ENCODE measurements around the gene ALKBH6. TPM values are rescaled to one million over a fixed set of nuclear protein-coding genes. Genes with fewer than 3 reads are reported as not detected.

Gene ALKBH6
- total RNA-seq, 2 donors from 2014 or later: 16.2 to 16.5 TPM

DNA sequence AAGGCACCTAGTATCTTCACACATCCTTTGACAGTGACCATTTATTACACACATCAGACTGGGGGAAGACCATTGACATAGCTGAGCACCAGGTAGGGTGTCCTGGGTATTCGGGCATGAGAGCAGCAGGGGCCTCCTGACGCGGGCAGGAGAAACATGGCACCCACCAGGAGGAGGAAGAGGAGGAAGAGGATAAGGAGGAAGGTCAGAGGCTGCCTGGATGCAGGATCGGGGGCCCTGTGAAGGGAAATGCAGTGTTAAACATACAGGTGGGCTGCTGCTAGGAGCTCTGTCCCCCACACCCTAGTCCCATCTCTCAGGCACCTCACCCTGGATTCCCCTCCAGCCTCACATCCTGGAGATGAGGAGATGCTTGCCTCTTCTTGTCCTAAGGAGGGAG is 10.7 kb downstream of the ALKBH6 start:
- Histone ChIP-seq H3K4me3 (no peak overlapping the region), H3K4me1 (peaks cover 0 to 16% of the 10 kb centered on the region in 2 donors), H3K27ac (no peak overlapping the region), H3K27me3 (no peaks in the 10 kb centered on the region), H3K9me3 (no peaks in the 10 kb centered on the region), H3K36me3 (peaks cover 2% of the 10 kb centered on the region)
- TF ChIP-seq, protein P1, sequence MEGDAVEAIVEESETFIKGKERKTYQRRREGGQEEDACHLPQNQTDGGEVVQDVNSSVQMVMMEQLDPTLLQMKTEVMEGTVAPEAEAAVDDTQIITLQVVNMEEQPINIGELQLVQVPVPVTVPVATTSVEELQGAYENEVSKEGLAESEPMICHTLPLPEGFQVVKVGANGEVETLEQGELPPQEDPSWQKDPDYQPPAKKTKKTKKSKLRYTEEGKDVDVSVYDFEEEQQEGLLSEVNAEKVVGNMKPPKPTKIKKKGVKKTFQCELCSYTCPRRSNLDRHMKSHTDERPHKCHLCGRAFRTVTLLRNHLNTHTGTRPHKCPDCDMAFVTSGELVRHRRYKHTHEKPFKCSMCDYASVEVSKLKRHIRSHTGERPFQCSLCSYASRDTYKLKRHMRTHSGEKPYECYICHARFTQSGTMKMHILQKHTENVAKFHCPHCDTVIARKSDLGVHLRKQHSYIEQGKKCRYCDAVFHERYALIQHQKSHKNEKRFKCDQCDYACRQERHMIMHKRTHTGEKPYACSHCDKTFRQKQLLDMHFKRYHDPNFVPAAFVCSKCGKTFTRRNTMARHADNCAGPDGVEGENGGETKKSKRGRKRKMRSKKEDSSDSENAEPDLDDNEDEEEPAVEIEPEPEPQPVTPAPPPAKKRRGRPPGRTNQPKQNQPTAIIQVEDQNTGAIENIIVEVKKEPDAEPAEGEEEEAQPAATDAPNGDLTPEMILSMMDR (IDR thresholded peaks at IDR 0.05): no peak
- DNase-seq (ENCODE audit: low spot score): no peak

DNA sequence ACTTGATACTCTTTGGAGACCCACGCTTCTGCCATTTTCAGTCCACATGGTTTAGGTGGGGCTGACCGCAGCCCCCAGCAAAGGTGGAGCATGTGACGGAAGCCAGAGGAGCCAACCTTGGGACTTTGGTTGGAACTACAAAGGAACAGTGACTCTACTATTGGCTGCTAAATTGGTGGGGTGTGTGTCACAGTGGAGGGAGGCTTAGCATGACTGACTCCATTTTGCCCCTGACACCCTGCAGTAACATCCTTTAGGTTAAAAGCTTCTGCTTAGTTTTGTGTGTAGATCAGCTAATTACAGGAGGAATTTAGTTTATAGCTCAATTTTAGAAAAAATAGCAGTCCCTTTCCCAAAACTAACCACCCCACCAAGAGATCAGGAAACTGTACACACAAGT is 12.4 kb downstream of the ALKBH6 start:
- Histone ChIP-seq H3K27ac (no peak overlapping the region), H3K4me1 (peaks cover 0 to 23% of the 10 kb centered on the region in 2 donors), H3K9me3 (no peaks in the 10 kb centered on the region), H3K4me3 (no peak overlapping the region), H3K27me3 (no peaks in the 10 kb centered on the region), H3K36me3 (peaks cover 4% of the 10 kb centered on the region)
- TF ChIP-seq, protein P1 (IDR thresholded peaks at IDR 0.05): no peak
- DNase-seq (ENCODE audit: low spot score): no peak

DNA sequence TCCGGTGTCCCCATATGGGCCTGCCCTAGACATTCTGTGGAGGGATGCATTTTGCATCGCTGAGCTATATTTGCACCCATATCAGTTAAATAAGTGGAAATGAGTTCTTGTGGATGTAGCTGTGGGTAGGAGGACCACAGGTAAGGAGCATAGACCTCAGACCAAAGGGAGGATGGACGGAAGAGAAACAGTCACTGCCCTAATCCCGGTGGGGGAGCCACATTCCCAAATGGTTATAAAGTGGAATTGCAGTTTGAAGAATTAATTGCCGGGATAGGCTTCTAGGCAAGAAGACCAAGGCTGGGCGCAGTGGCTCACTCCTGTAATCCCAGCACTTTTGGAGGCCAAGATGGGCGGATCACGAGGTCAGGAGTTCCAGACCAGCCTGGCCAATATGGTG is 17.2 kb downstream of the ALKBH6 start:
- TF ChIP-seq, protein P1 (IDR thresholded peaks at IDR 0.05): no peak
- Histone ChIP-seq H3K9me3 (no peaks in the 10 kb centered on the region), H3K4me1 (peaks cover 0 to 44% of the 10 kb centered on the region in 2 donors), H3K4me3 (no peak overlapping the region), H3K36me3 (peaks cover 4% of the 10 kb centered on the region), H3K27ac (no peak overlapping the region), H3K27me3 (no peaks in the 10 kb centered on the region)
- DNase-seq (ENCODE audit: low spot score): no peak

DNA sequence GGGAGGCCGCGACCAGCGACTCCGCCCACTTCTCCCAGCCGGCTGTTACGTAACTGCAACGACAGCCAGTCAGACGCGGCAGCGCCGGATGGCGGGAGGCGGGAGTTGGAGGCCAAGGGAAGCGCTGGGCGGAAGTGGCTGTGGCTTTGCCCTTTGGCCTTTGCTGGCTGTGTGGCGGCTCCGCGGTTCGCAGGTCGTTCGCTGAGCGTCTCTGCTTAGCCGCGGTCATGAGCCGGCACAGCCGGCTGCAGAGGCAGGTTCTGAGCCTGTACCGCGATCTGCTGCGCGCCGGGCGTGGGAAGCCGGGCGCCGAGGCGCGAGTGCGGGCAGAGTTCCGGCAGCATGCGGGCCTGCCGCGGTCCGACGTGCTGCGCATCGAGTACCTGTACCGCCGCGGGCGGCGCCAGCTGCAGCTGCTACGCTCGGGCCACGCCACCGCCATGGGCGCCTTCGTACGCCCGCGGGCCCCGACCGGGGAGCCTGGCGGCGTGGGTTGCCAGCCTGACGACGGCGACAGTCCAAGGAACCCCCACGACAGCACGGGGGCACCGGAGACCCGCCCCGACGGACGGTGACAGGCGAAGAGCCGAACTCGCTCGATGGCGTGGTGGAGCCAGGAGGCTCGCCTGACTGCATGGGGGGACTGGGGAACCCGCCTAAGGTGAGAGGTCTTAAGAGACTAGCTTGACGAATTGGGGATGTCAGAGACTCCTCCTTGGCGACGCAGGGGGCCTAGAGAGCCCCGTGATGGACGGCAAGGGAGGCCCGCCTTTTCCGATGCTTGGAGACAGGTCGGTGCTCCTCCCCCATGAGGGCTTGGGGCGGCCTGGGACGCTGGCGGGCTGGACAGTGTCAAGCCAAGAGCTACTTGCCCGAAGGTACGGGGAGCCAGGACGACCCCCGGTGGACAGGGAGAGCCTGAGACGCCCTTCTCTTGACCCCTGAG is 18.7 kb downstream of the ALKBH6 start, which contains the start of gene SDHAF1:
Gene SDHAF1, plus strand, starts transcription at position 141 of the 946 bp plus-strand sequence. Its CDS starts 87 bp downstream, at position 228.
- TF ChIP-seq, protein P1 (IDR thresholded peaks at IDR 0.05): peak in 1 of 2 donors; percentile 17
- Histone ChIP-seq H3K4me3 (peak within 1 kb of the TSS; percentile 65 to 99), H3K36me3 (peaks cover 4% of the 10 kb centered on the region), H3K9me3 (no peaks in the 10 kb centered on the region), H3K27ac (peak within 1 kb of the TSS; percentile 80 to 83), H3K4me1 (peaks cover 0 to 44% of the 10 kb centered on the region in 2 donors), H3K27me3 (no peaks in the 10 kb centered on the region)
- peak; percentile 97 for DNase-seq (ENCODE audit: low spot score)

DNA sequence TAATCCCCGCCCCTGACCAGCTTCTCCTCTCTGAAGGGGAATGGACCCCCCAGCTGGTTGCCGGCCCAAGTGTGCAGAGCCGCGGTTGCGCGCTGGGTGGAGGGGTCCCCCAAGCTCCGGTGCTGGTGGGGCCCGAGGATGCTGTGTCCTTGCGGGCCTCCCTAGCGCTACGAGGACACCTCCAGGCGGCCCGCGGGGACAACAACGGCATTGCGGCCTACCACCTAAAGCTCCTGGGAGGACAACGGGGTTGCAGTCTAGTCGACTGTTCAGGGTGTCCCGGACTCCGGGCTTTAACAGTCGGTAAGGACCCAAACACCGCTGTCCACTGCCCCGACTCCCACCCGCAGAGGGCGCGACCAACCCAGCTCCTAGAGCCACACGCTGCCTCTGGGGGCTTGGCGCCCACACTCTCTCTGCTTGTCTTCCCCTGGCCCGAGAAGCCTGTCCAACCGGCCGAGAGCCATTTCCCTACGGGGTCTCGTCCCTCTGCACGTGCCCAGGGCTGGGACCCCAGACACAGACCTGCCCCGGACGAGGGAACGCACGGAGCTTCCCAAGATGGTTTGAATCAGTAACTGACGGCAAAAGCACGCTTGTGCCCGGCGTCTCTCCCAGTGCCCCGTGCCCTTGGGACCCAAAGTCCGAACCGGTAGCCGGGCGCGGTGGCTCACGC is 20.0 kb downstream of the ALKBH6 start:
- Histone ChIP-seq H3K27ac (peak overlapping the region; percentile 80 to 83), H3K4me3 (peak overlapping the region; percentile 65 to 99), H3K36me3 (peaks cover 4% of the 10 kb centered on the region), H3K9me3 (no peaks in the 10 kb centered on the region), H3K27me3 (no peaks in the 10 kb centered on the region), H3K4me1 (peaks cover 0 to 33% of the 10 kb centered on the region in 2 donors)
- TF ChIP-seq, protein P1 (IDR thresholded peaks at IDR 0.05): peak in 1 of 2 donors; percentile 28
- DNase-seq (ENCODE audit: low spot score): no peak

All from right atrium auricular region (tissue), 2 donors.